ENCODE results near the gene BMPR1A.
A peak's percentile ranks its signal among the peaks of the same experiment; 100 is the strongest.
"Not testable (repeated sequence)": the region's sequence is repeated elsewhere in the genome, so short reads cannot be mapped to it uniquely, and the experiment has no call there.

Gene BMPR1A

DNA sequence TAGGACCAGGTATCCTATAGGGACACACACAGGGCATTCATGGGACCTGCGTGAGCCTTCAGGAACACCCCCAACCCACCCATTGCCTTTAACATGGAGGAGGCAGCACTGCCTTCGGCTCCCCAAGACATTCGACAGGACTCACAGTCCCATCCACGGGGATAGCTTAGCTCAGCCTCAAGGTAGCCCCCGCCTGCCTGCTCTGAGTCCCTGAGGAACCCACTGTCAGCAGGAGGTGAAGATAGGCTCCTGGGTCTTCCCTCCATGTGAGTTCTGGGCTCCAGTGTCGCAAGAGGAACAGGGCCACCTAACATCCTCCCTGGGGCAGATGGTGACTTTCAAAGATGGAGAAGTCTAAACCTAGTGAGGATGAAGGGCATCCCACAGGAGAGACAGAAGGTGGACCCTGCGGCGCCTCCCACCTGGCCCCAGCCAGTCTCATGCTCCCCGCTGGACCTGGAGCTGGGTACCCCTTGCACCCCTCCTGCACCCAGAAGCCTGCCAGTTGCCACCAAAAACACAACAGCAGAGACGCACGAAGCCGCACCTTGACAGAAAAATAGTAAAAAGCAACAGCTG, 207.0 kb downstream of the BMPR1A start:
- no peak for DNase-seq (ENCODE audit: extremely low read depth in 1 of 2, low read depth in 1 of 2)

DNA sequence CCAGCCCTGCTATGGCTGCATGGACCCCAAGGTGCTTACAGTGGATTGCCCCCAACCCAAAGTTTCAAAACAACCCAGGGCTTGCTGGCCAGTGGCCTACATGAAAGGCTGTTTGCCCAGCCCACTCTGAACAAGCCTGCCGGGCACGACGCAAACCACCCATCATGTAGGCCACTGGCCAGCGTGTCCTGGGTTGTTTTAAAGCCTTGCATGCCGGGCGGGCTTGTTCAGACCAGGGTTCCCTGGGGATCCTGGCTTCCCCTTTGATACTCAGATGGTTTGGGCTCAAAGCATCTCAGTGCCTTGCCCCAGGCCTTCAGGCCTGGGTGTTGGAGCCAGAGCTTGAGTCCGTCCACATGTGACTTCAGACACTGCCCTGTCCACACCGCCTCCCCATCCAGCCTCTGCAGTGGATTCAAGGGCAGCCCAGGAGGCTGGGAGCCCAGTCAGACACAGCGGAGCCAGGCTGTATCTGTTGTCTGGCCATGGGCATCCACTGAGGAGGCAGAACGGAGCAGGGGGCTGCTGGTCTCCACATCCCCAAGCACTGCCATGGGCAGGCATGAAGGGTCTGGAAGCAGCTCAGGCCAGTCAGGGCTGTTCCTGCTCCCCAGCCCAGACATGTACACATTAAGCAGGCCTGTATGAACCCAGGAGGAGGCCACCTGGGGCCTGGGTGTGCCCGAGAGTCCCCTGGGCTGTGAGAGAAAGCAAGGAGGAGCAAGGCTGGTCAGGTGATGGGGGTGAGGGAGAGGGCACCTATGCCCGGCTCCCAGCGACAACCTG, 207.8 kb downstream of the BMPR1A start:
- no peak for DNase-seq (ENCODE audit: extremely low read depth in 1 of 2, low read depth in 1 of 2)

DNA sequence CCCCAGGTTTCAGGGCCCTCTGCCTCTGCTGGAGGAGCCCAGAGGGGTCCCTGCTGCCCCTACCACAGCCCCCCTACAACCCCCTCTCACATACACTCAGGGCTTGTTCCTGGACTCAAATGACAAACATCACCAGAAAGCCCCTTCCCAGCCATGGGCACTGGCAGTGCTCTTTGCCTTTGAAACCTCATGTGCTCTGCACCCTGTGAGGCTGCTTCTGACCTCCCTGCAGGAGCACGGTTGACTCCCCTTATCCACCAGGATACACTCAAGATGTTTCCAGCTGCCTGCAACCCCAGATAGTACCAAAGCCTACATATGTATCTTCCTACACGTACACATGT, 208.4 kb downstream of the BMPR1A start:
- no peak for DNase-seq (ENCODE audit: extremely low read depth in 1 of 2, low read depth in 1 of 2)

GRCh38 chr10:86965986-86966654, 209.7 kb downstream of the BMPR1A start:
- peak in 1 of 2 donors; percentile 20 for DNase-seq (ENCODE audit: extremely low read depth in 1 of 2, low read depth in 1 of 2)

GRCh38 chr10:86967481-86967941, 211.1 kb downstream of the BMPR1A start:
- DNase-seq (ENCODE audit: extremely low read depth in 1 of 2, low read depth in 1 of 2), result no peak

- no peak for DNase-seq (ENCODE audit: extremely low read depth in 1 of 2, low read depth in 1 of 2)
These were observed 212.0 kb downstream of the BMPR1A start, which contains the start of gene ADIRF for GRCh38 chr10:86968271-86968993. TSS of gene ADIRF (plus strand) at chr10:86968482. CDS start at chr10:86968545, 63 bp downstream.

DNA sequence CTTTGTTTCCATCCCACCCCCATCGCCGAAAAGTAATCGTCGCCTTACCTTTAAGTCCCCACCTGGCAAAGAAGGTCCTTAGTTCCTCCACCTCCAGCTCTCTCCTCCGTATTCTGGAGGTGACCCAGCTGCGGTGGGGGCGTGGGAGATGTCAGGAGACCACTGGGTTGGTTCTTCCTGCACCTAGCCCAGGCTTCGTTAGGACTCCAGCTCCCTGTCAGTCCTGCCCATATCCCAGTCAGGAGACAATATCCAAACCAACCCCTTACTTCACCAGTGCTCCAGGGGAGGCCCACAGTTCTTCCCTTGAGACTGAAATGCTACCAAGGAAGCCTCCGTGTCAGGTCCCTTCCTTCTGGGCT, 212.6 kb downstream of the BMPR1A start:
- DNase-seq (ENCODE audit: extremely low read depth in 1 of 2, low read depth in 1 of 2), result no peak

DNA sequence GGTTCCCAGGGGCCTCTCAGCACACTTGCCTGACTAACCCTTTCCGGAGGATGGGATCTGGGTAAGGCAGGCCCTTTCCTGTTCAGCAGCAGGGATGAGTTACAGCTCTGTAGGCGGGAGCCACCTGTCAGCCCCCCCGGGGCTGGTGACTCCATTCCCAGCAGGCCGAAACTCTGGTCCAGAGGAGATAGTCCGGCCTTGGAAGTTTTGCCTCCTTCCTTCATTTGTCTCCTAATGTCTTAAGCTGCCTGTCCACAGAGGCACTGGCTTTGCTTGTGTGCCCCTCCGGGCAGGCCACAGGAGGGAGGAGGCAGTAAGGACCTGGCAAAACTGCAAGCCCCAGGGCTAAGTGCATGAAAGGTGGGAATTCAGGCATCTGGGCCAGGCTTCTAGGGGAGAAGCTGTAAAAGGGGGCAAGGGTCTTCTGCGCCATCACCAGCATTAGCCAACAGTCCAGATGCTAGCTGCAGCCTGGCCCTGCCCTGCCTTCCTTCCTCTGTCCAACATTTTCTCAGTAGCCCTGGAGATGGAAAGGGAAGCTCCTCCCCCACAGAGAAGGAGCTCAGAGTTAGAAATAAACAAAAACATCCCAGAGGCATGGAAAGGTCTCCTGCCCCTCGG, 213.1 kb downstream of the BMPR1A start:
- no peak for DNase-seq (ENCODE audit: extremely low read depth in 1 of 2, low read depth in 1 of 2)

DNA sequence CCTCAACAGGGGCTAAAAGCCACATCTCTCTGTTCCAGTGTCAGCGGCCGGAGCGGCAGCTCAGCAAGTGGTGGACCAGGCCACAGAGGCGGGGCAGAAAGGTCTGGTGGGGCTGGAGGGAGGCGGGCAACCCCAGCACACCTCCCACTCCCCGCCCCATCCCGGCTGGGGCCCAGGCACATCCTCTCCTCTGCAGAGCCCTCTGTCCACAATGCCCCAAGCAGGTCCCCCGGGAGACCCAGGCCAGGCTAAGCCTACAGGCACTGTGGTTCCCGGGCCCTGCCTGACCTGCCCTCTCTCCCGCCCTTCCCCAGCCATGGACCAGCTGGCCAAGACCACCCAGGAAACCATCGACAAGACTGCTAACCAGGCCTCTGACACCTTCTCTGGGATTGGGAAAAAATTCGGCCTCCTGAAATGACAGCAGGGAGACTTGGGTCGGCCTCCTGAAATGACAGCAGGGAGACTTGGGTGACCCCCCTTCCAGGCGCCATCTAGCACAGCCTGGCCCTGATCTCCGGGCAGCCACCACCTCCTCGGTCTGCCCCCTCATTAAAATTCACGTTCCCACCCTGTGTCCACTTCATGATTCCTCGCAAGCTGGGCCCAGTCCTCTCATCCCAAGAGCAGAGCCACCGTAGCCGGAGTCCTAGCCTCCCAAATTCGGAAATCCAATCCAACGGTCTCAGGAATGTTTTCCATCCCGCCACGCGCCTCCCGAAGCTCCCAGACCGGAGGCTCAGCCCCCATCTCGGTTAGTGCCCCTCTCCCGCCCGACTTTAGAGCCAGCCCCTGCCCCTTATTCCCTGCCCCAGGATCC, 214.0 kb downstream of the BMPR1A start:
- DNase-seq (ENCODE audit: extremely low read depth in 1 of 2, low read depth in 1 of 2), result no peak

GRCh38 chr10:86970982-86971231, 214.5 kb downstream of the BMPR1A start:
- no peak for DNase-seq (ENCODE audit: extremely low read depth in 1 of 2, low read depth in 1 of 2)

- peak; percentile 67 to 74 for DNase-seq (ENCODE audit: extremely low read depth in 1 of 2, low read depth in 1 of 2)
These were observed 215.0 kb downstream of the BMPR1A start for GRCh38 chr10:86971232-86971991.

DNA sequence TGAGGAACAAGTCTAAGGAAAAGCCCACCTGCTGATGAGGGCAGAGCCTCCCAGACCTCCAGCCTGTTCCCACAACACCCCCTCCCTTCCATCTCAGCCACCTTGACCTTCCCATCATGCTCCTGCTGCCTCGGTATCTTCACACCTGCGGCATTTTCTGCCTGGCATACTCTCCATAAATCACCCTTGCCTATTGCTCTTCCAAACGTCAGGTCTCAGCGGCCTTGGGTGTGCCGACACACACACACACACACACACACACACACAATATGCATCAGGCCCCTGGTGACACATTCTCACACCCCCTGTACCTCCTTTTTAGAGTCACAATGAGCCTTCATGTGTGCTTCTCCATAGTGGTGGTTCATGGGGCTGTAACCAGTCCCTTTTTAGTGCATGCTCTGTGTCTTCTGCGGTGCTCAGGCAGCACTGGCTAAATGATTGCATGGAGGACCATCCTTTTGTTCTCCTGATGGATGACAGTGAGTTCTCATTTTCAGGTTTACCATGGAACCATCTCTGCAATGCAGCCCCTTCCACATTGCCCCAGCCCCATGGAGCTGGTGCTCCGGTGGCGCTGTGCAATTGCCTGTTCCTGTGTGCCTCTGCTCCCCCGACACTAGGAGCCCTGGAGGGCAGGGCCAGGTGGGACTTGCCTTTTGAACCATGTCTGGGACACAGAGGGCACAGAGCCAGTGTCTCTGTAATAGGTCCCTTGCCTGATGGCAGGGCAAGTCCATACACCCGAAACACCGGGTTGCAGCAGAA, 216.4 kb downstream of the BMPR1A start:
- DNase-seq (ENCODE audit: extremely low read depth in 1 of 2, low read depth in 1 of 2), result no peak

GRCh38 chr10:86974484-86974883, 218.1 kb downstream of the BMPR1A start:
- no peak for DNase-seq (ENCODE audit: extremely low read depth in 1 of 2, low read depth in 1 of 2)

- no peak for DNase-seq (ENCODE audit: extremely low read depth in 1 of 2, low read depth in 1 of 2)
These were observed 220.1 kb downstream of the BMPR1A start for GRCh38 chr10:86976362-86977056.

DNA sequence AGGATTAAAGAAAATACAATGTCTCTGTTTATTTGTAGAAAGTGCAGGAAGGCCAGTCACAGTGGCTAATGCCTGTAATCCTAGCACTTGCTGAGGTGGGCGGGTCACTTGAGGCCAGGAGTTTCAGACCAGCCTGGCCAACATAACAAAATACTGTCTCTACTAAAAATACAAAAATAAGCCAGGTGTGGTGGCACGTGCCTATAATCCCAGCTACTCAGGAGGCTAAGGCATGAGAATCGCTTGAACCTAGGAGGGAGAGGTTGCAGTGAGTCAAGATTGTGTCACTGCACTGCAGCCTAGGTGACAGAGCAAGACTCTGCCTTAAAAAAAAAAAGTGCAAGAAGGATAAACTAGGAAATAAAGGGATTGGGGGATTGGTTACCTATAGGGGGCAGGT, 222.0 kb downstream of the BMPR1A start:
- not testable (repeated sequence) for DNase-seq (ENCODE audit: extremely low read depth in 1 of 2, low read depth in 1 of 2)

DNA sequence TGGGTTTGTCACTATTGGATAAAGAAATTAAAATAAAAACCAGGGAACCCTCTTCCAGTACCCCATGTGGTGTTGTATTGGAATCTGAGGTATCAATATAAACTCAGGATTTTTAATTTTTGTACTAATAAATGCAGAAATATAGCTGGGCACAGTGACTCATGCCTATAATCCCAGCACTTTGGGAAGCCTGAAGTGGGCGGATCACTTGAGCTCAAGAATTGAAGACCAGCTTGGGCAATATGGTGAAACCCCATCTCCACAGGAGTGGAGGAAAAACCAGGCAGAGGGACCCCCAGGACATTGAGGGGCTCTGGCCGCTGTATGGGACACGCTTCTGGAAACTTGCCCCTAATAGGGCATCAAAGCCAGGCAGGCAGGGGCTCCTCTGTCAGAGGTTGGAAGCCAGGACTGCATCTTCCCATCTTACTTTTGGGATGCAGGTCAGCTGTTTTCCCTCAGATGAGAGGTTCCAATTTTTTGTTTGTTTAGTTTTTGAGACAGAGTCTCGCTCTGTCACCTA, 222.9 kb downstream of the BMPR1A start:
- no peak for DNase-seq (ENCODE audit: extremely low read depth in 1 of 2, low read depth in 1 of 2)

- DNase-seq (ENCODE audit: extremely low read depth in 1 of 2, low read depth in 1 of 2), result no peak
These were observed 223.6 kb downstream of the BMPR1A start for GRCh38 chr10:86979977-86980448.

GRCh38 chr10:86981020-86981419, 224.6 kb downstream of the BMPR1A start:
- not testable (repeated sequence) for DNase-seq (ENCODE audit: extremely low read depth in 1 of 2, low read depth in 1 of 2)
